Coronary artery (tissue), 2 donors: ENCODE measurements around the gene TSKS.

ENCODE experiments used
- DNase-seq: peaks from one replicate; pipeline ENCODE4 v3.0.0-alpha.2; 2017; ENCODE audit warnings: low spot score
- H3K27ac ChIP-seq, 2 donors: fragments of 200-600 bp; sonication (generic); one replicate each; pipeline ENCODE4 v1.5.1; 2016 to 2019
- H3K4me3 ChIP-seq: fragments of 200-600 bp; sonication (generic); 2 replicates; pipeline ENCODE4 v1.5.1; 2016; ENCODE audit warnings: mild to moderate bottlenecking, moderate library complexity
- TF ChIP-seq, protein P1 (sequence below): fragments of 200-600 bp; sonication (generic); IDR thresholded peaks from one replicate; pipeline ENCODE4 v1.5.1; 2019; ENCODE audit warnings: antibody characterized with exemption

The TSKS gene

DNA sequence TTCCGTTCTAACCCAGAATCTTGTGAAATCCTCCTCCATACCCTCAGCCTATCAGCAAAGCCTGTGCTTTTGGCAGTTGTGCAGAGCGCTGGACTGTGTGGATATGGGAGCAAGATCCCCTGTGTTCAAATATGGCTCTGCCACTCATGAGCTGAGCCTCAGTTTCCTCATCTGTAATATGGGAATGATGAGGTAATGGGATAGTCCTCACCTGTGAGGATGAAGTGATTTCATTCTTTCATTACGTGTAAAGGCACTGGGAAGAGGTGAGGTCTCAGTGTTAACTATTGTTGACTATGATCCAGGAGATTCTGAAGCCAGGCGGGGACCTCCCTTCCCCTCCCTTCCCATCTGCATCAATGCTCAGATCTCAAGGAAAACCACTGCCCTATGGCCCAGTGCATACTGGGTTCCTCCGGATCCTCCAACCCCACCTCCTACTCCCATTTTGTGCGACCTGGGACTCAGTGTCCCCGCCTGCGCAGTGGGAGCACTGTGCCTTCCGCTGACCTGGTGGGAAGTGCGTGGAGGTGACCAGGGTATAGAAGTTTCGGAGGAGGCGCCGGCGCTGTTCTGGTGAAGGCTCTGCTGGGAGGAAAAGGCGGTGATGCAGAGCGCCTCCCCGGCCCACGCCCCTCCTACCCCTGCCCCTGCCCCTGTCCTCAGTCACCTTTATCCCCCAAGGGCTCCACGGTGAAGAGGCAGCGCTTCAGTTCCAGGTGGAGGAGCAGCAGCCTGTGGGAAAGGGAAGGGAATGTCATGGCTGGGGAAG is 45.0 kb upstream of the TSKS start:
- Histone ChIP-seq H3K4me3 (peak overlapping the region; percentile 94), H3K27ac (peak overlapping the region; percentile 86 to 98)
- DNase-seq: no peak
- TF ChIP-seq, protein P1, sequence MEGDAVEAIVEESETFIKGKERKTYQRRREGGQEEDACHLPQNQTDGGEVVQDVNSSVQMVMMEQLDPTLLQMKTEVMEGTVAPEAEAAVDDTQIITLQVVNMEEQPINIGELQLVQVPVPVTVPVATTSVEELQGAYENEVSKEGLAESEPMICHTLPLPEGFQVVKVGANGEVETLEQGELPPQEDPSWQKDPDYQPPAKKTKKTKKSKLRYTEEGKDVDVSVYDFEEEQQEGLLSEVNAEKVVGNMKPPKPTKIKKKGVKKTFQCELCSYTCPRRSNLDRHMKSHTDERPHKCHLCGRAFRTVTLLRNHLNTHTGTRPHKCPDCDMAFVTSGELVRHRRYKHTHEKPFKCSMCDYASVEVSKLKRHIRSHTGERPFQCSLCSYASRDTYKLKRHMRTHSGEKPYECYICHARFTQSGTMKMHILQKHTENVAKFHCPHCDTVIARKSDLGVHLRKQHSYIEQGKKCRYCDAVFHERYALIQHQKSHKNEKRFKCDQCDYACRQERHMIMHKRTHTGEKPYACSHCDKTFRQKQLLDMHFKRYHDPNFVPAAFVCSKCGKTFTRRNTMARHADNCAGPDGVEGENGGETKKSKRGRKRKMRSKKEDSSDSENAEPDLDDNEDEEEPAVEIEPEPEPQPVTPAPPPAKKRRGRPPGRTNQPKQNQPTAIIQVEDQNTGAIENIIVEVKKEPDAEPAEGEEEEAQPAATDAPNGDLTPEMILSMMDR: no peak

DNA sequence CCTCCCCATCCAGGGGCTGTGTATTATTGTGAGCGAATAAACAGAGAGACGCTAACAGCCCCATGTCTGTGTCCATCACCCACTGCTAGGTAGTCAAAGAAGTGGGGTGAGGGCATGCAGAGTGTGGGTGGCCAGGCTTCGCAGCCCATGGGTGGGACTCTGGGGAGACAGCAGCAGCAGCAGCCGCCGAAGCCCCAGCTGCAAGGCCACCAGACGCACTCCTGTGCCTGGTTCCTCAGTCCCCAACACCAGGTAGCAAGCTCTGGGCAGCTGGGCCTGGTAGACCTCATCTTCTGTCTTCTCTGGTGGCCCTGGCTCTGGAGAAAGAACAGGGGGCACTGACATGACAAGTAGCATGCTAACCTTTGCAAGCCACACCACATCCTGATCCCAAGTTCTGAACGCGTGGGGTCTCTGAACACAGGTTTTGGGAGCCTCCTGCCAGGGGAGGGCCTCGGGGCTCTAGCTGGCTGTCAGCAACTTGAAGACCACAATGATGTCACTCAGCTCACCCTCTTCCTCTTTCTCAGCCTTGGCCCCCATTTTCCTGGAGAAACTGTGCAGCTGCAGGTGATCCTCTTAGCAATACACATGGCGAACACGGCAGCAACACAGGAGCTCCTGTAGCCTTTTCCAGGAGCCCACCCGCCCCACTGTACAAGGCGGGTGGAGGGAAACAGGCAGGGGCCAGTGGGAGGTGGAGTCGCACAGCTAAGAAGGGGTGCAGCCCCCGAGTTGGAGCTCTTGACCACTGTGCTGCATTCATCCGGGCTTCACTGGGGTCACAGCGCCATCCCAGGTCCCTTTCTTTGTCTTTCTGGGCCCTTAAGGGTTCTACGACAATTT is 44.2 kb upstream of the TSKS start:
- Histone ChIP-seq H3K4me3 (no peak overlapping the region), H3K27ac (no peak overlapping the region)
- TF ChIP-seq, protein P1: no peak
- no peak for DNase-seq

DNA sequence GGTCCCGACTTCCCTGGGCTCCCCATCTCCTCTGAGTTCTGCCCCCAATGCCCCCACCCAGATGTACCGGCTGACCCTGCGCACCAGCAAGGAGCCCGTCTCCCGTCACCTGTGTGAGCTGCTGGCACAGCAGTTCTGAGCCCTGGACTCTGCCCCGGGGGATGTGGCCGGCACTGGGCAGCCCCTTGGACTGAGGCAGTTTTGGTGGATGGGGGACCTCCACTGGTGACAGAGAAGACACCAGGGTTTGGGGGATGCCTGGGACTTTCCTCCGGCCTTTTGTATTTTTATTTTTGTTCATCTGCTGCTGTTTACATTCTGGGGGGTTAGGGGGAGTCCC is 43.5 kb upstream of the TSKS start:
- H3K4me3 ChIP-seq: no peak overlapping the region
- TF ChIP-seq, protein P1: no peak
- H3K27ac ChIP-seq: no peak overlapping the region
- DNase-seq: no peak

DNA sequence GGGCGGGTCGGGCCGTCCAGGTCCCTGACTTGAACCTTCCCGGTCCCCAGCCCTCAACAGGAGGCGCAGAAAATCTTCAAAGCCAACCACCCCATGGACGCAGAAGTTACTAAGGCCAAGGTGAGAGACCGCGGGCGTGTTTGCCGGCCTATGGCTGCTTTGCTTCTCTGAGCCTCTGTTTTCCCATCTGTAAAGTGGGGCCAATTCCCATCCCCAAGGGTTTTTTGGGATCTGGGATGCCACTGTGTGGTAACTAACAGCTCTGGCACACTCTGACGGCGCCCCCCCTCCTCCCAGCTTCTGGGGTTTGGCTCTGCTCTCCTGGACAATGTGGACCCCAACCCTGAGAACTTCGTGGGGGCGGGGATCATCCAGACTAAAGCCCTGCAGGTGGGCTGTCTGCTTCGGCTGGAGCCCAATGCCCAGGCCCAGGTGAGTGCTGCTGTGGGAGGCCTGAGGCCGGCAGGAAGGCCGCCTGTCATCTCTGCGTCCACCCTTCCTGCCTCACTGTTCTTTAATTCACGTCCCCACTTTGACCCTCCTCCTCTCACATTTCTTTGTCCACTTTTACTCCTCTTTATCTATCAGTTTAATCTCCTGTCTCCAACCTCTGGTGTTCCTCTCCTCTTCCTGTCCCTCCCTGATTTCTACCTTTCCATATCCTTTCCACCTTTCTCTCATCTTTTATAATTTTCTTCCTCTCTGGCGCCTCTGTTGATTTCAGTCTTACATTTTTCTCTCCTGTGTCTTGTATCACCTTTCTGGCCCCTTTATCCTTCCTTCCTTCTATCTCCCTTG is 42.9 kb upstream of the TSKS start:
- Histone ChIP-seq H3K27ac (no peak overlapping the region), H3K4me3 (no peak overlapping the region)
- DNase-seq: no peak
- TF ChIP-seq, protein P1: no peak

DNA sequence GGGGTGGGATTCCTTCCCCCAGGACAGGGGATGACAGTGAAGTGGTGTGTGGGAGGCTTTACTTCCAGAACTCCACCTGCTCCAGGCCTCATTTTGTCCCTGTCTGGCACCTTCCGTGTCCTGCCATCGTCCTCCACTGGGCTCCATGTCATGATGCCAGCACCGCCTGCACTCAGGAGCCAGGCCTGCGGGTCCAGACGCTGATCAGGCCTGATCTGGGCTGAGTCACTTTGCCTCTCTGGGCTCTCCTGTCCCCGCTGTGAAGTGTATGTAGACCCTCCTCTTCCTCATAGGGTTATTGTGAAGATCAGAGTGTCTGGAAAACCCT is 40.4 kb upstream of the TSKS start:
- no peak for DNase-seq
- Histone ChIP-seq H3K4me3 (no peak overlapping the region), H3K27ac (no peak overlapping the region)
- TF ChIP-seq, protein P1: no peak

DNA sequence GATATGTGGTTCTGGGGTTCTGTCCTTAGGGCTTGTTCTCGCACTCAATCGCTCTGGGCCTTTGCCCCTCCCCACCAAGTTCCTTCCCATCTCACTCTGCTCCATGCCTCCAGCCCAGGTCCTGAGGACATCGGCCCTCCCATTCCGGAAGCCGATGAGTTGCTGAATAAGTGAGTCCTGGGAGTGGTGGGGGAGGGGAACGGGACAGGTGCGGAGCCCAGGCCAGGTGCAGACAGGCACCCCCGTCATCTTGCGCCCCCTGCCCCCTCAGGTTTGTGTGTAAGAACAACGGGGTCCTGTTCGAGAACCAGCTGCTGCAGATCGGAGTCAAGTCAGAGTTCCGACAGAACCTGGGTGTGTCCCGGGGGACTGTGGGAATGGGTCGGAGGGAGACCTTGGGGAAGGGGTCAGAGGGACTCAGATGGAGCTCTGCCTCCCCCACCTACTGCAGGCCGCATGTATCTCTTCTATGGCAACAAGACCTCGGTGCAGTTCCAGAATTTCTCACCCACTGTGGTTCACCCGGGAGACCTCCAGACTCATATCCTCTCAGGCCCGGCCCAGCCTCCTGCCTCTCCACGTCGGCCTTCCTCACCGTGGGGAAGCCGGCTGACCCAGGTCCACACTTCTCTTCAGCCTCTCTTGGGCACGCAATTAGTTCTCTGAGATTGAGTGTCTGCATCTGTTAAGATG is 39.9 kb upstream of the TSKS start:
- H3K4me3 ChIP-seq: no peak overlapping the region

More for the DNA sequence above, 39.9 kb upstream of the TSKS start:
- TF ChIP-seq, protein P1: no peak
- H3K27ac ChIP-seq: peak overlapping the region in 1 of 2 donors; percentile 71
- no peak for DNase-seq
